ENCODE measurements around the gene F8.
"Not testable (repeated sequence)": the region's sequence is repeated elsewhere in the genome, so short reads cannot be mapped to it uniquely, and the experiment has no call there.

The F8 gene

GRCh38 chrX:154868522-154868921 lies 154.0 kb downstream of the F8 start:
- not testable (repeated sequence) for DNase-seq

- DNase-seq = no peak
Measured at GRCh38 chrX:154855256-154855655, 167.3 kb downstream of the F8 start.

- DNase-seq = no peak
Measured at GRCh38 chrX:154850957-154851611, 171.4 kb downstream of the F8 start.

- no peak for DNase-seq
Measured at GRCh38 chrX:154840856-154841255, 181.7 kb downstream of the F8 start.

- DNase-seq = no peak
Measured at GRCh38 chrX:154836163-154836562, 186.4 kb downstream of the F8 start.

- DNase-seq = no peak
Measured at GRCh38 chrX:154834562-154834961, 188.0 kb downstream of the F8 start, which contains the start of gene SMIM9. Gene SMIM9, minus strand, starts transcription at chrX:154834662. Its CDS starts 3,806 bp downstream, at chrX:154830856.

GRCh38 chrX:154833746-154834274 lies 188.7 kb downstream of the F8 start:
- no peak for DNase-seq

GRCh38 chrX:154829926-154830442 lies 192.5 kb downstream of the F8 start:
- DNase-seq = no peak

- no peak for DNase-seq
Measured at GRCh38 chrX:154829134-154829533, 193.4 kb downstream of the F8 start.

GRCh38 chrX:154828016-154828408 lies 194.5 kb downstream of the F8 start:
- DNase-seq = no peak

- DNase-seq = no peak
Measured at GRCh38 chrX:154827194-154828015, 195.1 kb downstream of the F8 start.

GRCh38 chrX:154825586-154825985 lies 196.9 kb downstream of the F8 start:
- not testable (repeated sequence) for DNase-seq

GRCh38 chrX:154824638-154825037 lies 197.9 kb downstream of the F8 start:
- DNase-seq = no peak

- DNase-seq = no peak
Measured at GRCh38 chrX:154822029-154822428, 200.5 kb downstream of the F8 start.

GRCh38 chrX:154821523-154821922 lies 201.0 kb downstream of the F8 start:
- no peak for DNase-seq

GRCh38 chrX:154819771-154820341 lies 202.7 kb downstream of the F8 start:
- DNase-seq = no peak

GRCh38 chrX:154818916-154819770 lies 203.4 kb downstream of the F8 start:
- no peak for DNase-seq

- DNase-seq = not testable (repeated sequence)
Measured at GRCh38 chrX:154817048-154817618, 205.4 kb downstream of the F8 start.

GRCh38 chrX:154816326-154816898 lies 206.1 kb downstream of the F8 start:
- not testable (repeated sequence) for DNase-seq

- no peak for DNase-seq
Measured at GRCh38 chrX:154815274-154815818, 207.2 kb downstream of the F8 start.

- DNase-seq = no peak
Measured at GRCh38 chrX:154813801-154814200, 208.7 kb downstream of the F8 start.

Data from activated CD8-positive, alpha-beta memory T cell treated with anti-CD3 and anti-CD28 coated beads, Interleukin-2, amount 50 U/mL, for 4 hours (primary cell).